ENCODE results near the gene SLC30A10. TPM values are rescaled to one million over a fixed set of nuclear protein-coding genes. Genes with fewer than 3 reads are reported as not detected.

Gene SLC30A10
- total and polyA plus RNA-seq, 2 of the 13 experiments (the other 11 are each of a cell fraction or from before 2014, with no cell fraction given), result 20.9 to 30.2 TPM

DNA sequence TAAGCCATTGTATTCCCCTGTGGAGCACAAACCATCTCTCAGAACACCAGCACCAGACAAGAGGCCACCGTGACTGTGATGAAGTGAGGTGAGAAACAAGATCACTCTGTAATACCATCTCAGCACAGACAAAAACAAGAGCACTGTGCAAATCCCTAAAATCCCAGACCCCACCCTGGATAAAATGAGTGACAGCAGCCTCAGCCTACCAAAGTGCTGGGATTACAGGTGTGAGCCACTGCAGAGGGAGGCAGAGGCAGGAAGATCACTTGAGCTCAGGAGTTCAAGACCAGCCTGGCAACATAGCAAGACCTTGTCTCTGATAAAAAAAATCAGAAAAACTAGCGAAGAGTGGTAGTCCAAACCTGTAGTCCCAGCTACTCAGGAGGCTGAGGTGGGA lies 23.4 kb downstream of the SLC30A10 start:
- DNase-seq (ENCODE audit: low spot score), result no peak
- ChIA-PET CTCF (ENCODE audit: low intra/inter-chr PET ratio, low total read pairs) (no interaction called here), POLR2A (no interaction called here)
- Histone ChIP-seq H3K9ac (ENCODE audit: insufficient read depth, low read depth, low read length) (no peak overlapping the region), H3K9me3 (ENCODE audit: low read length) (no peaks in the 10 kb centered on the region), H3K27me3 (ENCODE audit: control insufficient read depth in 1 of 2, insufficient read depth in 2 of 2, low read length in 2 of 2) (no peaks in the 10 kb centered on the region; a peak in 1 of 5 replicates), H3K4me2 (ENCODE audit: low read depth, low read length) (no peak overlapping the region), H3K36me3 (replicated peaks in 1 of 2; ENCODE audit: control insufficient read depth in 1 of 2, insufficient read depth in 2 of 2, low read length in 2 of 2) (no peaks in the 10 kb centered on the region), H3K4me3 (replicated peaks in 1 of 3; ENCODE audit: insufficient read depth in 1 of 3, low read depth in 2 of 3, low read length in 3 of 3) (no peak overlapping the region), H4K20me1 (ENCODE audit: insufficient read depth, low read length) (no peaks in the 10 kb centered on the region), H3K27ac (ENCODE audit: extremely low read length, insufficient read depth, low read length) (no peak overlapping the region), H2AFZ (ENCODE audit: low read length) (no peak overlapping the region), H3K79me2 (ENCODE audit: insufficient read depth, low read length) (no peaks in the 10 kb centered on the region), H3K4me1 (ENCODE audit: insufficient read depth, low read length) (peaks cover 26% of the 10 kb centered on the region)
- no peak for FAIRE-seq
- TF ChIP-seq HOMEZ (CRISPR knock-in tag; IDR thresholded peaks at IDR 0.05; ENCODE audit: low read depth) (no peak), HOXA3 (CRISPR knock-in tag; IDR thresholded peaks at IDR 0.05) (no peak), ZBTB21 (CRISPR knock-in tag; IDR thresholded peaks at IDR 0.05) (no peak), KDM4B (CRISPR knock-in tag; IDR thresholded peaks at IDR 0.05) (no peak), ZNF552 (CRISPR knock-in tag; IDR thresholded peaks at IDR 0.05; ENCODE audit: borderline replicate concordance) (no peak), DPF2 (CRISPR knock-in tag; IDR thresholded peaks at IDR 0.05; ENCODE audit: borderline replicate concordance, low read depth) (no peak), NFKB2 (CRISPR knock-in tag; IDR thresholded peaks at IDR 0.05; ENCODE audit: borderline replicate concordance) (no peak)
- in situ Hi-C loops (cut with HindIII; ENCODE audit: extremely low pct_ligation_motif_present, low pct_unique_long_range_greater_than_20kb) (no loop called here), intact Hi-C loops (cut with micrococcal nuclease; ENCODE audit: unreplicated experiment) (no loop called here)
- ATAC-seq, result no peak
- no TSS peak for BruUV-seq (replicated peaks)
- WGBS (ENCODE audit: low lambda C conversion rate), result 35% methylated on average over 2 of the region's 2 CpGs

DNA sequence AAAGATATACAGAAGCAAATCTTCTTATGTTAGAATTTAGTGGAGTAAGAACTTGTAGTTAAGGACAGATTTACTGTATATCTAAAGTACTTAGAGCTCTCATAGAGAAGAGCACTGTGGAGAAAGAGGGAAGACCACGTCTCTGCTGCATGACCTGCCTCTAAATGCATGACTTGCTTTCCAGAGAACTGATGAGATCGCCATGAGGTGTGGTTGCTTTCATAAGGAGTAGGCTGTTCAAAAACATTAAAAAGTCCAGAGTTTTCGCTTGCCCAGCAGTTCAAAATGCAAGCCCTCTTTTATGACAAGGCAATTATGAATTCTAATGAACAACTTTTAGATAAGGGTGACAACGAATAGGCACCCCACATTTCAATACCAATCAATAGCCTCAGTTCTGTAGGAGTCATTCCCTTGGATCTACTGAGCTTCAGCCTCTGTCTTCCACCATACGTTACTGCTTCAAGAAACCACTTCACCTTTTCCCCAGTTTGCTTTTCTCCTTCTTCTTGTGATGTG lies 24.9 kb downstream of the SLC30A10 start:
- WGBS (ENCODE audit: low lambda C conversion rate), result 50% methylated on average over 5 of the region's 5 CpGs
- DNase-seq (ENCODE audit: low spot score) (no peak), FAIRE-seq (no peak), ATAC-seq (no peak)
- no peaks in the 10 kb centered on the region for H3K79me2 ChIP-seq (ENCODE audit: insufficient read depth, low read length)
- CTCF ChIA-PET (ENCODE audit: low intra/inter-chr PET ratio, low total read pairs), result no interaction called here
- POLR2A ChIA-PET, result no interaction called here
- H3K9me3 ChIP-seq (ENCODE audit: low read length), result no peaks in the 10 kb centered on the region
- no peaks in the 10 kb centered on the region for H3K36me3 ChIP-seq (replicated peaks in 1 of 2; ENCODE audit: control insufficient read depth in 1 of 2, insufficient read depth in 2 of 2, low read length in 2 of 2)
- in situ Hi-C loops (cut with HindIII; ENCODE audit: extremely low pct_ligation_motif_present, low pct_unique_long_range_greater_than_20kb), result no loop called here
- no peak overlapping the region for H3K9ac ChIP-seq (ENCODE audit: insufficient read depth, low read depth, low read length)
- H3K4me2 ChIP-seq (ENCODE audit: low read depth, low read length), result no peak overlapping the region
- no peaks in the 10 kb centered on the region; a peak in 1 of 5 replicates for H3K27me3 ChIP-seq (ENCODE audit: control insufficient read depth in 1 of 2, insufficient read depth in 2 of 2, low read length in 2 of 2)
- no TSS peak for BruUV-seq (replicated peaks)
- no peak overlapping the region for H3K27ac ChIP-seq (ENCODE audit: extremely low read length, insufficient read depth, low read length)
- H3K4me3 ChIP-seq (replicated peaks in 1 of 3; ENCODE audit: insufficient read depth in 1 of 3, low read depth in 2 of 3, low read length in 3 of 3), result no peak overlapping the region
- intact Hi-C loops (cut with micrococcal nuclease; ENCODE audit: unreplicated experiment), result no loop called here
- no peaks in the 10 kb centered on the region for H4K20me1 ChIP-seq (ENCODE audit: insufficient read depth, low read length)
- no peak overlapping the region for H2AFZ ChIP-seq (ENCODE audit: low read length)
- H3K4me1 ChIP-seq (ENCODE audit: insufficient read depth, low read length), result peaks cover 28% of the 10 kb centered on the region
- TF ChIP-seq CSRNP2 (CRISPR knock-in tag; conservative IDR thresholded peaks at IDR 0.05; ENCODE audit: low read depth) (no peak), RELA (CRISPR knock-in tag; IDR thresholded peaks at IDR 0.05) (no peak), PPARG (CRISPR knock-in tag; conservative IDR thresholded peaks at IDR 0.05) (no peak), ZNF530 (CRISPR knock-in tag; IDR thresholded peaks at IDR 0.05; ENCODE audit: low read depth) (no peak)
- TF ChIP-seq, protein P1, sequence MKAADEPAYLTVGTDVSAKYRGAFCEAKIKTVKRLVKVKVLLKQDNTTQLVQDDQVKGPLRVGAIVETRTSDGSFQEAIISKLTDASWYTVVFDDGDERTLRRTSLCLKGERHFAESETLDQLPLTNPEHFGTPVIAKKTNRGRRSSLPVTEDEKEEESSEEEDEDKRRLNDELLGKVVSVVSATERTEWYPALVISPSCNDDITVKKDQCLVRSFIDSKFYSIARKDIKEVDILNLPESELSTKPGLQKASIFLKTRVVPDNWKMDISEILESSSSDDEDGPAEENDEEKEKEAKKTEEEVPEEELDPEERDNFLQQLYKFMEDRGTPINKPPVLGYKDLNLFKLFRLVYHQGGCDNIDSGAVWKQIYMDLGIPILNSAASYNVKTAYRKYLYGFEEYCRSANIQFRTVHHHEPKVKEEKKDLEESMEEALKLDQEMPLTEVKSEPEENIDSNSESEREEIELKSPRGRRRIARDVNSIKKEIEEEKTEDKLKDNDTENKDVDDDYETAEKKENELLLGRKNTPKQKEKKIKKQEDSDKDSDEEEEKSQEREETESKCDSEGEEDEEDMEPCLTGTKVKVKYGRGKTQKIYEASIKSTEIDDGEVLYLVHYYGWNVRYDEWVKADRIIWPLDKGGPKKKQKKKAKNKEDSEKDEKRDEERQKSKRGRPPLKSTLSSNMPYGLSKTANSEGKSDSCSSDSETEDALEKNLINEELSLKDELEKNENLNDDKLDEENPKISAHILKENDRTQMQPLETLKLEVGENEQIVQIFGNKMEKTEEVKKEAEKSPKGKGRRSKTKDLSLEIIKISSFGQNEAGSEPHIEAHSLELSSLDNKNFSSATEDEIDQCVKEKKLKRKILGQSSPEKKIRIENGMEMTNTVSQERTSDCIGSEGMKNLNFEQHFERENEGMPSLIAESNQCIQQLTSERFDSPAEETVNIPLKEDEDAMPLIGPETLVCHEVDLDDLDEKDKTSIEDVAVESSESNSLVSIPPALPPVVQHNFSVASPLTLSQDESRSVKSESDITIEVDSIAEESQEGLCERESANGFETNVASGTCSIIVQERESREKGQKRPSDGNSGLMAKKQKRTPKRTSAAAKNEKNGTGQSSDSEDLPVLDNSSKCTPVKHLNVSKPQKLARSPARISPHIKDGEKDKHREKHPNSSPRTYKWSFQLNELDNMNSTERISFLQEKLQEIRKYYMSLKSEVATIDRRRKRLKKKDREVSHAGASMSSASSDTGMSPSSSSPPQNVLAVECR (CRISPR knock-in tag; IDR thresholded peaks at IDR 0.05; ENCODE audit: borderline replicate concordance), result no peak
